HCT116 (cell line): ENCODE measurements around the gene SEPTIN11. TPM values are rescaled to one million over a fixed set of nuclear protein-coding genes. Genes with fewer than 3 reads are reported as not detected.

Experiments
- ATAC-seq: fragments of 200-7000 bp; cut with Tn5 transposase; 2 replicates; pipeline ENCODE4 v1.9.1; 2020; ENCODE audit warnings: mild to moderate bottlenecking, moderate library complexity
- BruUV-seq: library from RNA; stranded (reverse); fragments of 400-500 nt; replicated peaks from 2 replicates; lab custom pipeline; 2021; lab: Mats Ljungman, UMichigan
- CTCF ChIA-PET: fragments of 300-600 bp; sonication (Branson Sonifier 250); formaldehyde crosslinking; loops from one replicate; lab custom pipeline; 2021; ENCODE audit warnings: antibody characterized with exemption; lab: Charles Lee
- POLR2A ChIA-PET: fragments of 300-600, 350-600 bp; sonication (Branson Sonifier 250); formaldehyde crosslinking; loops from one replicate; lab custom pipeline; 2021; ENCODE audit warnings: antibody characterized with exemption; lab: Charles Lee
- RAD21 ChIA-PET, 2 experiments: fragments of 300-600 bp; sonication (Branson Sonifier 250); formaldehyde crosslinking; loops; one replicate each; lab custom pipeline; 2023; ENCODE audit warnings: low total read pairs in 2 of 2; ENCODE audit not compliant: uncharacterized antibody in 2 of 2, unreplicated experiment in 2 of 2, low non-redundant PET in 1 of 2; lab: Charles Lee
- DNase-seq: peaks from one replicate; pipeline ENCODE4 v3.0.0-alpha.2; 2010; ENCODE audit warnings: low read depth, low spot score
- H2AFZ ChIP-seq: fragments of 200-600 bp; shearing (Covaris generic), sonication (generic); 2 replicates; pipeline ENCODE4 v1.6.1; 2017; ENCODE audit warnings: low read depth, mixed run types, mixed read lengths, antibody characterized with exemption, low read length; ENCODE audit not compliant: poor library complexity, severe bottlenecking
- H3K27ac ChIP-seq: 2 replicates; pipeline ENCODE4 v1.5.1; 2012; ENCODE audit warnings: low read depth, low read length
- H3K27me3 ChIP-seq: fragments of 200-600 bp; sonication (generic); 2 replicates; pipeline ENCODE4 v1.6.1; 2016; ENCODE audit warnings: mixed run types, low read length, mixed read lengths; ENCODE audit not compliant: insufficient read depth
- H3K36me3 ChIP-seq, 2 experiments: fragments of 200-500 bp in 1 of 2; fragments of 200-600 bp in 1 of 2; sonication (Bioruptor generic) in 1 of 2; sonication (generic) in 1 of 2; 2 replicates each; pipeline versions ENCODE4 v1.5.1 to v1.6.1; 2014 to 2016; ENCODE audit warnings: low read length in 2 of 2, inconsistent platforms in 1 of 2, mixed read lengths in 1 of 2, mixed run types in 1 of 2; ENCODE audit not compliant: insufficient read depth in 2 of 2, control insufficient read depth in 1 of 2
- H3K4me1 ChIP-seq, 2 experiments: fragments of 200-600 bp in 1 of 2; sonication (generic) in 1 of 2; 2 replicates each; pipeline versions ENCODE4 v1.5.1 to v1.6.1; 2012 to 2017; ENCODE audit warnings: low read length in 2 of 2, inconsistent platforms in 1 of 2, mild to moderate bottlenecking in 1 of 2, mixed read lengths in 1 of 2, mixed run types in 1 of 2, moderate library complexity in 1 of 2; ENCODE audit not compliant: insufficient read depth in 2 of 2, control insufficient read depth in 1 of 2
- H3K4me2 ChIP-seq: fragments of 200-600 bp; sonication (generic); 2 replicates; pipeline ENCODE4 v1.6.1; 2017; ENCODE audit warnings: mixed run types, low read length, mixed read lengths
- H3K4me3 ChIP-seq, 2 experiments: fragments of 200-600 bp in 1 of 2; sonication (generic) in 1 of 2; replicated peaks in 1 of 2; 2 replicates each; pipeline ENCODE4 v1.5.1; 2011 to 2016; ENCODE audit warnings: low read length in 2 of 2, control low read depth in 1 of 2, low read depth in 1 of 2, mild to moderate bottlenecking in 1 of 2, mixed read lengths in 1 of 2, mixed run types in 1 of 2
- H3K79me2 ChIP-seq: fragments of 200-600 bp; sonication (generic); 2 replicates; pipeline ENCODE4 v1.6.1; 2017; ENCODE audit warnings: mild to moderate bottlenecking, mixed run types, low read length, moderate library complexity, mixed read lengths; ENCODE audit not compliant: insufficient read depth
- H3K9ac ChIP-seq: fragments of 200-600 bp; sonication (generic); 2 replicates; pipeline ENCODE4 v1.6.1; 2016; ENCODE audit warnings: low read length, mixed read lengths
- H3K9me2 ChIP-seq: fragments of 200-600 bp; sonication (generic), shearing (Covaris generic); 2 replicates; pipeline ENCODE4 v1.6.1; 2017; ENCODE audit warnings: mixed run types, mild to moderate bottlenecking, moderate library complexity; ENCODE audit not compliant: insufficient read depth
- H3K9me3 ChIP-seq, 2 experiments: fragments of 200-500 bp in 1 of 2; fragments of 200-600 bp in 1 of 2; sonication (Bioruptor generic) in 1 of 2; sonication (generic) in 1 of 2; 2 replicates each; pipeline ENCODE4 v1.6.1; 2014 to 2017; ENCODE audit warnings: low read length in 2 of 2, mixed read lengths in 2 of 2, inconsistent platforms in 1 of 2, low read depth in 1 of 2, mild to moderate bottlenecking in 1 of 2, mixed run types in 1 of 2, moderate library complexity in 1 of 2; ENCODE audit not compliant: control insufficient read depth in 1 of 2, insufficient read depth in 1 of 2
- H4K20me1 ChIP-seq: fragments of 200-600 bp; sonication (generic), shearing (Covaris generic); 2 replicates; pipeline ENCODE4 v1.6.1; 2017; ENCODE audit warnings: mixed run types, mild to moderate bottlenecking, moderate library complexity; ENCODE audit not compliant: insufficient read depth
- CBX3 ChIP-seq: IDR thresholded peaks from 2 replicates; pipeline ENCODE4 v1.6.1; 2012; ENCODE audit warnings: low read depth
- CEBPB ChIP-seq: IDR thresholded peaks from 2 replicates; pipeline ENCODE4 v1.6.1; 2012; ENCODE audit warnings: low read depth
- EGR1 ChIP-seq: IDR thresholded peaks from 2 replicates; pipeline ENCODE4 v1.6.1; 2012; ENCODE audit warnings: low read depth
- ELF1 ChIP-seq: IDR thresholded peaks from 2 replicates; pipeline ENCODE4 v1.6.1; 2012; ENCODE audit warnings: low read depth, borderline replicate concordance
- EZH2 ChIP-seq: fragments of 200-600 bp; sonication (generic); IDR thresholded peaks from 2 replicates; pipeline ENCODE4 v1.6.1; 2017; ENCODE audit warnings: antibody characterized with exemption, mixed run types
- FOSL1 ChIP-seq: IDR thresholded peaks from 2 replicates; pipeline ENCODE4 v1.6.1; 2012; ENCODE audit warnings: low read depth
- JUND ChIP-seq: IDR thresholded peaks from 2 replicates; pipeline ENCODE4 v1.6.1; 2012
- MAX ChIP-seq: IDR thresholded peaks from 2 replicates; pipeline ENCODE4 v1.6.1; 2012
- POLR2AphosphoS5 ChIP-seq: IDR thresholded peaks from 2 replicates; pipeline ENCODE4 v1.6.1; 2011; ENCODE audit warnings: mild to moderate bottlenecking, low read depth, low read length, moderate library complexity
- SIN3A ChIP-seq: IDR thresholded peaks from 2 replicates; pipeline ENCODE4 v1.6.1; 2012; ENCODE audit warnings: low read depth
- SP1 ChIP-seq: IDR thresholded peaks from 2 replicates; pipeline ENCODE4 v1.6.1; 2012; ENCODE audit warnings: low read depth
- SRF ChIP-seq: IDR thresholded peaks from 2 replicates; pipeline ENCODE4 v1.6.1; 2012; ENCODE audit warnings: low read depth
- TCF7L2 ChIP-seq: IDR thresholded peaks from 2 replicates; pipeline ENCODE4 v1.7.0; 2011; ENCODE audit warnings: borderline replicate concordance, inconsistent platforms; ENCODE audit not compliant: insufficient read depth, insufficient read length; ENCODE audit errors: extremely low read depth
- YY1 ChIP-seq: IDR thresholded peaks from 2 replicates; pipeline ENCODE4 v1.6.1; 2011; ENCODE audit warnings: low read length, low read depth, moderate library complexity, mild to moderate bottlenecking; ENCODE audit not compliant: insufficient replicate concordance; ENCODE audit errors: extremely low read depth
- ZFX ChIP-seq: fragments of 450-650 bp; IDR thresholded peaks from 2 replicates; pipeline ENCODE4 v1.6.1; 2017
- intact Hi-C: fragments of 100-400 bp; cut with micrococcal nuclease; formaldehyde crosslinking; loops from 2 replicates; pipeline ENCODE4 v1.10.0; 2022
- total RNA-seq: library from RNA; stranded (reverse); gene quantifications from one replicate; pipeline ENCODE4 v1.2.1, GENCODE V29; 2021; ENCODE audit not compliant: unreplicated experiment
- TF ChIP-seq, protein P1 (sequence below): IDR thresholded peaks from 2 replicates; pipeline ENCODE4 v1.6.1; 2012
- TF ChIP-seq, protein P2 (sequence below), 3 experiments: fragments of 200-600 bp in 1 of 3; sonication (generic) in 1 of 3; IDR thresholded peaks in 2 of 3; conservative IDR thresholded peaks in 1 of 3; 2 replicates each; pipeline ENCODE4 v1.5.1; 2012 to 2017; ENCODE audit warnings: low read depth in 2 of 3, low read length in 2 of 3, antibody characterized with exemption in 1 of 3, borderline replicate concordance in 1 of 3, control low read depth in 1 of 3, mild to moderate bottlenecking in 1 of 3, mixed read lengths in 1 of 3, mixed run types in 1 of 3, moderate library complexity in 1 of 3; ENCODE audit not compliant: insufficient read depth in 1 of 3

The SEPTIN11 gene
- total RNA-seq, 1 experiment from 2014 or later, result 94.4 TPM

DNA sequence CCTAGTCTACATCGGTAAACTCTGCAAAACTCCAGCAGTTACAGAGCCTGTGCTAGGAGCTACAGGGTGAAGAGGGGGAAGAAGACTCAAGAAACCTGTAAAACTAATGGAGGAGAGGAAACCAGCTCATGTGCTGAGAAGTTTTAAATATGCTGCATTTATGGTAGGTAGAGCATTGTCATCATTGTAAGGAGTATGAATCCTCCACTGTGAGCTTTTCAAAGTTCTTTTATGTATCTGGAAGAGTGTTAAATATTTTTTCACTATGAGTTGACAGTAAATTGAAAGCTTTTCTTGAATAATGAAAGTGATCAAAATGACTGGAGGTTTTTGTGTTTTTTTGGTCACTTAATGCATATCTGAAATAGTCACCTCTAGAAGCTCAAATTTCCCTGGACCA, 46.2 kb downstream of the SEPTIN11 start:
- DNase-seq (no peak), ATAC-seq (no peak)
- H3K9me3 ChIP-seq, result no peaks in the 10 kb centered on the region
- no peak overlapping the region for H3K9ac ChIP-seq
- CTCF ChIA-PET, result interaction anchor here (1.0 kb wide), 1 partner anchor 9 kb away, joined by 4 read pairs; no protein-coding TSS in a partner anchor
- RAD21 ChIA-PET, result no interaction called here
- H2AFZ ChIP-seq, result no peak overlapping the region
- H3K27ac ChIP-seq, result no peak overlapping the region
- H4K20me1 ChIP-seq, result no peaks in the 10 kb centered on the region
- TF ChIP-seq CEBPB (no peak), CBX3 (no peak), YY1 (no peak), FOSL1 (no peak), EZH2 (no peak), EGR1 (no peak), ZFX (no peak), MAX (no peak), POLR2AphosphoS5 (no peak), SP1 (no peak)
- TF ChIP-seq, protein P1, sequence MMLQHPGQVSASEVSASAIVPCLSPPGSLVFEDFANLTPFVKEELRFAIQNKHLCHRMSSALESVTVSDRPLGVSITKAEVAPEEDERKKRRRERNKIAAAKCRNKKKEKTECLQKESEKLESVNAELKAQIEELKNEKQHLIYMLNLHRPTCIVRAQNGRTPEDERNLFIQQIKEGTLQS, result no peak
- no peaks in the 10 kb centered on the region for H3K9me2 ChIP-seq
- no peak overlapping the region for H3K4me2 ChIP-seq
- H3K27me3 ChIP-seq, result no peaks in the 10 kb centered on the region
- BruUV-seq, result no TSS peak
- peaks cover 16% of the 10 kb centered on the region for H3K79me2 ChIP-seq
- no peaks in the 10 kb centered on the region for H3K4me1 ChIP-seq
- POLR2A ChIA-PET, result no interaction called here
- intact Hi-C loops, result no loop called here
- H3K4me3 ChIP-seq, result no peak overlapping the region
- H3K36me3 ChIP-seq, result peaks cover 3 to 4% of the 10 kb centered on the region in 2 experiments; a peak in 1 of 4 replicates

GRCh38 chr4:76996445-76996844, 46.9 kb downstream of the SEPTIN11 start:
- BruUV-seq, result no TSS peak
- H3K79me2 ChIP-seq, result peaks cover 16% of the 10 kb centered on the region
- no peaks in the 10 kb centered on the region for H3K27me3 ChIP-seq
- no peak overlapping the region for H2AFZ ChIP-seq
- H4K20me1 ChIP-seq, result no peaks in the 10 kb centered on the region
- ATAC-seq, result no peak
- H3K27ac ChIP-seq, result no peak overlapping the region
- H3K9ac ChIP-seq, result no peak overlapping the region
- ChIA-PET POLR2A (no interaction called here), CTCF (interaction anchor here (1.0 kb wide), 1 partner anchor 10 kb away, joined by 4 read pairs; no protein-coding TSS in a partner anchor), RAD21 (no interaction called here)
- DNase-seq, result no peak
- no peaks in the 10 kb centered on the region for H3K4me1 ChIP-seq
- intact Hi-C loops, result no loop called here
- no peak overlapping the region for H3K4me3 ChIP-seq
- peaks cover 3 to 4% of the 10 kb centered on the region in 2 experiments; a peak in 1 of 4 replicates for H3K36me3 ChIP-seq
- H3K4me2 ChIP-seq, result no peak overlapping the region
- no peaks in the 10 kb centered on the region for H3K9me3 ChIP-seq
- no peaks in the 10 kb centered on the region for H3K9me2 ChIP-seq
- no peak for TF ChIP-seq CBX3
- no peak for TF ChIP-seq ZFX
- no peak for TF ChIP-seq MAX
- no peak for TF ChIP-seq YY1
- no peak for TF ChIP-seq EZH2
- no peak for TF ChIP-seq SIN3A
- TF ChIP-seq SP1, result no peak
- no peak for TF ChIP-seq TCF7L2
- TF ChIP-seq, protein P2, sequence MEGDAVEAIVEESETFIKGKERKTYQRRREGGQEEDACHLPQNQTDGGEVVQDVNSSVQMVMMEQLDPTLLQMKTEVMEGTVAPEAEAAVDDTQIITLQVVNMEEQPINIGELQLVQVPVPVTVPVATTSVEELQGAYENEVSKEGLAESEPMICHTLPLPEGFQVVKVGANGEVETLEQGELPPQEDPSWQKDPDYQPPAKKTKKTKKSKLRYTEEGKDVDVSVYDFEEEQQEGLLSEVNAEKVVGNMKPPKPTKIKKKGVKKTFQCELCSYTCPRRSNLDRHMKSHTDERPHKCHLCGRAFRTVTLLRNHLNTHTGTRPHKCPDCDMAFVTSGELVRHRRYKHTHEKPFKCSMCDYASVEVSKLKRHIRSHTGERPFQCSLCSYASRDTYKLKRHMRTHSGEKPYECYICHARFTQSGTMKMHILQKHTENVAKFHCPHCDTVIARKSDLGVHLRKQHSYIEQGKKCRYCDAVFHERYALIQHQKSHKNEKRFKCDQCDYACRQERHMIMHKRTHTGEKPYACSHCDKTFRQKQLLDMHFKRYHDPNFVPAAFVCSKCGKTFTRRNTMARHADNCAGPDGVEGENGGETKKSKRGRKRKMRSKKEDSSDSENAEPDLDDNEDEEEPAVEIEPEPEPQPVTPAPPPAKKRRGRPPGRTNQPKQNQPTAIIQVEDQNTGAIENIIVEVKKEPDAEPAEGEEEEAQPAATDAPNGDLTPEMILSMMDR (IDR thresholded peaks at IDR 0.05 in 2 of 3, conservative IDR thresholded peaks at IDR 0.05 in 1 of 3; ENCODE audit: borderline replicate concordance in 1 of 3, insufficient read depth in 1 of 3, low read depth in 2 of 3, low read length in 2 of 3), result no peak
- TF ChIP-seq, protein P1, result no peak
- TF ChIP-seq POLR2AphosphoS5, result no peak
- TF ChIP-seq JUND, result no peak
- no peak for TF ChIP-seq ELF1
- TF ChIP-seq FOSL1, result no peak
- no peak for TF ChIP-seq SRF
